Stomach (tissue), 9 donors: ENCODE data around the gene ARHGAP15. TPM values are rescaled to one million over a fixed set of nuclear protein-coding genes. Genes with fewer than 3 reads are reported as not detected.

Experiments
- DNase-seq, 2 donors: peaks; one replicate each; pipeline versions ENCODE4 v3.0.0 to v3.0.0-alpha.2; 2013 to 2019
- H3K27ac ChIP-seq, 5 donors: fragments of 200-600 bp in 4 of 5; sonication (generic) in 4 of 5; one replicate each; pipeline ENCODE4 v1.5.1; 2013 to 2019; ENCODE audit warnings: mild to moderate bottlenecking in 1 of 5, moderate library complexity in 1 of 5
- H3K27me3 ChIP-seq, 3 donors: fragments of 200-600 bp; sonication (generic); one replicate each; pipeline ENCODE4 v1.5.1; 2017 to 2019; ENCODE audit warnings: mixed run types in 1 of 3
- H3K36me3 ChIP-seq, 4 donors: fragments of 200-600 bp; sonication (generic); 1 replicate in 3 of 4; 2 replicates in 1 of 4; pipeline ENCODE4 v1.5.1; 2016 to 2019
- H3K4me1 ChIP-seq, 4 donors: fragments of 200-600 bp; sonication (generic); one replicate each; pipeline ENCODE4 v1.5.1; 2016 to 2019
- H3K4me3 ChIP-seq, 4 donors: fragments of 200-600 bp; sonication (generic) in 3 of 4; one replicate each; pipeline ENCODE4 v1.5.1; 2016 to 2019; ENCODE audit warnings: mild to moderate bottlenecking in 1 of 4
- H3K9me3 ChIP-seq, 4 donors: fragments of 200-600 bp; sonication (generic); one replicate each; pipeline ENCODE4 v1.5.1; 2016 to 2019
- EP300 ChIP-seq: sonication (generic); formaldehyde crosslinking; IDR thresholded peaks from one replicate; pipeline ENCODE4 v1.6.1; 2017; ENCODE audit warnings: antibody characterized with exemption
- POLR2A ChIP-seq, 4 donors: fragments of 450-650 bp; IDR thresholded peaks; one replicate each; pipeline ENCODE4 v1.6.1; 2016; ENCODE audit warnings: antibody characterized with exemption in 4 of 4, control low read depth in 2 of 4, mild to moderate bottlenecking in 1 of 4, moderate library complexity in 1 of 4
- POLR2AphosphoS5 ChIP-seq, 3 donors: sonication (generic); formaldehyde crosslinking; IDR thresholded peaks; one replicate each; pipeline ENCODE4 v1.6.1; 2016; ENCODE audit warnings: antibody characterized with exemption in 3 of 3
- WGBS, 5 donors: extraction: QIAGEN DNeasy Blood & Tissue Kit in 3 of 5; methylation state at CpG; one replicate each; pipeline versions ENCODE4 v1.1.5 to v1.1.7; 2013 to 2018; 5-methylcytosine and 5-hydroxymethylcytosine counted together
- intact Hi-C: fragments of 100-400 bp; cut with DNase I; formaldehyde crosslinking; loops from one replicate; pipeline ENCODE4 v1.15.1; 2023; ENCODE audit warnings: low total_unique reads
- polyA plus RNA-seq, 3 donors: library from polyadenylated mRNA; stranded (reverse); fragments of 200-250 nt; gene quantifications; one replicate each; pipeline ENCODE4 v1.2.3, GENCODE V29; 2013
- total RNA-seq, 5 donors: library from RNA; depleted of rRNA; stranded (reverse); fragments of >200 nt; gene quantifications; one replicate each; pipeline versions ENCODE4 v1.1.0 to v1.2.3, GENCODE V29; 2014 to 2016
- TF ChIP-seq, protein P1 (sequence below), 7 experiments: fragments of 450-650 bp in 4 of 7; fragments of 200-600 bp in 3 of 7; sonication (generic) in 3 of 7; IDR thresholded peaks; one replicate each; pipeline ENCODE4 v1.5.1; 2016 to 2019; ENCODE audit warnings: antibody characterized with exemption in 7 of 7, control low read depth in 2 of 7, mild to moderate bottlenecking in 1 of 7
- donor health status: healthy with polysubstance abuse.
- donor health status: Bipolar disorder and iron deficiency.
- donor health status: healthy.

The ARHGAP15 gene
- total and polyA plus RNA-seq, 8 donors = 1.8 to 66.3 (median 6.8) TPM; not detected in 1

DNA sequence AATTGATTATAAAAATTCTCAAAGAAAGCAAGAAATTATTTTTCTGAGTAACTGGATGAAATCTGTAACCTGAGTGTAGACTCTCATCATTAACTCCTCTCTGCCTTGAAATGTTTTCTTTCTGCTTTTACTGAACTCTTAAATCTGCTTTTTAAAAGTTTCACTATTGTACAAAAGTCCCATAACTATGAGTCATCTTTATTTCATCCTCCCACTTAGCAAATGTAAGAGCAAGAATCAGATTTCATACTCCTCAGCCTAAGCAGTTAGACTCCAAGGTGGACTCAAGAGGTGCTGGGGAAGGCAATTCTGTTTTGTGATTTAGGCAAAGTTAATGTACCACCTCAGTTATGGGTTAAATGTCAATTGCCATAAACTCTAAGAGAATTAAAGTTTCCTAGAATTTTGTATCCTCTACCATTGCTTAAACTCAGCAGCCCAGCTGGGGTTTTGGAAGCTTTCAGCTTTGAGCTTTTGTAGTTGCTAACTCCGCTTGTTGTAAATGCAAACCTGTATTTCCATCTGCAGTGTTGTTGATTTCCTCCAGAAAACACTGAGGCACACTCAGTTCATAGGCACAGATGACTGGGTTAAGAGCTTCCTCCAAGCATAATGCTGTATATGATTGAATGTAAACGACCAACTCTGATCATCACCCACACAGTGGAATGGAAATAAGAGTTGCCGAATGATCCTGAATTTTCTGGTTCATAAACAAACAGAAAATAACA, 268.8 kb downstream of the ARHGAP15 start:
- H3K36me3 ChIP-seq = no peaks in the 10 kb centered on the region
- H3K27me3 ChIP-seq = no peaks in the 10 kb centered on the region
- intact Hi-C loops = no loop called here
- no peak overlapping the region for H3K27ac ChIP-seq
- no peak for DNase-seq
- 60 to 70% (median 62%) methylated on average over 3 of the region's 3 CpGs for WGBS, 5 donors
- TF ChIP-seq POLR2A (IDR thresholded peaks at IDR 0.05) (no peak), POLR2AphosphoS5 (IDR thresholded peaks at IDR 0.05) (no peak), EP300 (no peak)
- TF ChIP-seq, protein P1, sequence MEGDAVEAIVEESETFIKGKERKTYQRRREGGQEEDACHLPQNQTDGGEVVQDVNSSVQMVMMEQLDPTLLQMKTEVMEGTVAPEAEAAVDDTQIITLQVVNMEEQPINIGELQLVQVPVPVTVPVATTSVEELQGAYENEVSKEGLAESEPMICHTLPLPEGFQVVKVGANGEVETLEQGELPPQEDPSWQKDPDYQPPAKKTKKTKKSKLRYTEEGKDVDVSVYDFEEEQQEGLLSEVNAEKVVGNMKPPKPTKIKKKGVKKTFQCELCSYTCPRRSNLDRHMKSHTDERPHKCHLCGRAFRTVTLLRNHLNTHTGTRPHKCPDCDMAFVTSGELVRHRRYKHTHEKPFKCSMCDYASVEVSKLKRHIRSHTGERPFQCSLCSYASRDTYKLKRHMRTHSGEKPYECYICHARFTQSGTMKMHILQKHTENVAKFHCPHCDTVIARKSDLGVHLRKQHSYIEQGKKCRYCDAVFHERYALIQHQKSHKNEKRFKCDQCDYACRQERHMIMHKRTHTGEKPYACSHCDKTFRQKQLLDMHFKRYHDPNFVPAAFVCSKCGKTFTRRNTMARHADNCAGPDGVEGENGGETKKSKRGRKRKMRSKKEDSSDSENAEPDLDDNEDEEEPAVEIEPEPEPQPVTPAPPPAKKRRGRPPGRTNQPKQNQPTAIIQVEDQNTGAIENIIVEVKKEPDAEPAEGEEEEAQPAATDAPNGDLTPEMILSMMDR (IDR thresholded peaks at IDR 0.05) = no peak
- H3K4me3 ChIP-seq = no peak overlapping the region
- H3K9me3 ChIP-seq = no peaks in the 10 kb centered on the region
- no peaks in the 10 kb centered on the region for H3K4me1 ChIP-seq

DNA sequence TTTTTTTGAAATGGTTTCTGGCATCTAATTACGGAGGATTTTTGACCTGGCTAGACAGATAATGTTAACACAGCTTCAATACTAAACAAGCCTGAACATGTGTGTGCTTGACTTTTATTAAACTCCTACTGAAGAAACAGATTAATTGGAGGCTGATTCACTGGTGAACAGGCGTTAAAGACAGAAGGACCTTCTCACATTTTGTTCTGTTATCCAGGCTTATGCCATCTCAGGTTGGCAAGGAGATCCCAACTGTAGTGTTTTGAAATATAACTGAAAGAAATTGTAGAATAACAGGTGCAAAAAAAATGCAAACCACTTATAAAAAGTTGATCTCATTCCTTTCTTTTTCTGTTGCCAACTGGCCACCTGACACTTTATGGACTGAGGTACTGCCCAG, 269.6 kb downstream of the ARHGAP15 start:
- TF ChIP-seq EP300 = no peak
- no peak for TF ChIP-seq POLR2A (IDR thresholded peaks at IDR 0.05)
- TF ChIP-seq POLR2AphosphoS5 (IDR thresholded peaks at IDR 0.05) = no peak
- TF ChIP-seq, protein P1 (IDR thresholded peaks at IDR 0.05) = no peak
- 46 to 66% (median 59%) methylated on average over 2 of the region's 2 CpGs for WGBS, 5 donors
- no peaks in the 10 kb centered on the region for H3K27me3 ChIP-seq
- no peak overlapping the region for H3K27ac ChIP-seq
- H3K4me1 ChIP-seq = no peaks in the 10 kb centered on the region
- DNase-seq = no peak
- intact Hi-C loops = no loop called here
- no peaks in the 10 kb centered on the region for H3K36me3 ChIP-seq
- H3K4me3 ChIP-seq = no peak overlapping the region
- no peaks in the 10 kb centered on the region for H3K9me3 ChIP-seq

DNA sequence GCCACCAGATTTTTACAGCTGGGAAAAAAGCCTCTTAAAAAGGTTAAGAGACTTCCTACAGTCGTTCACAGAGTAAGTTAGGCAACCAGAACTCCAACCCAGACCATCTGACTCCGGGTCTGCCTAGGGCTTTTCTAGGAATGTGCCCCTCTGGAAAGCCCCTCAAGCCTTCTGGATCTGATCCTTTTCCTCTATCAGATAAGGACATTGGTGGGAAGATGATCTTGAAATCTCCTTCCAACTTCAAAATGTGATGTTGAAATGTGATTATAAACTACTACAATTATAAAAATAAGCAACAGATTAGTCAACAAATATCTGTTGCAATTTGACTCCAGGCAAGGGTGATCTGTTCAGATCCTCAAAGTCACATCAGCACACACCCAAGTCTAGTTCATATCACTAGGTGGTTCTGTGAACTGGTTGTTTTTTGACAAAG, 270.4 kb downstream of the ARHGAP15 start:
- no peaks in the 10 kb centered on the region for H3K27me3 ChIP-seq
- no peak overlapping the region for H3K4me3 ChIP-seq
- no peak for TF ChIP-seq POLR2A (IDR thresholded peaks at IDR 0.05)
- TF ChIP-seq, protein P1 (IDR thresholded peaks at IDR 0.05) = no peak
- no peak for TF ChIP-seq EP300
- no peak for TF ChIP-seq POLR2AphosphoS5 (IDR thresholded peaks at IDR 0.05)
- no peaks in the 10 kb centered on the region for H3K36me3 ChIP-seq
- H3K27ac ChIP-seq = no peak overlapping the region
- intact Hi-C loops = no loop called here
- no peak for DNase-seq
- H3K9me3 ChIP-seq = no peaks in the 10 kb centered on the region
- WGBS, 5 donors = 55 to 66% (median 59%) methylated on average over 2 of the region's 2 CpGs
- H3K4me1 ChIP-seq = no peaks in the 10 kb centered on the region

DNA sequence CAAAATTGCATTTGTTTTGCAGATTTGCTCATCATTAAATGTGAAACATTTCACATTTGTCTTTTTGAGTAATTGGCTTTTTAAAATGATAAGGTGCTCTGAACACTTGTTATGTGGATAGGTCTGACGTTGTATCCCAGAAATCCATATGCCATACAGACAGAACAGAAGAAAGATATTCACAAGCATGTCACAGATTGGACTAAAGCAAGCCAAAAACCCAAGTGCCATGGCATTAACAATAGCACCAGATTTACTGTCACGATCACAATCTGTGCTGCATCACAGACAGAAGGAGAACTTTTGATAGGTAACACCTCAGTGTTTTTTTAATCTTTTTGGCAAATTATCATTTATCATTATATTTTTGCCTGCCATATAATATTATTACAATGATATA, 272.6 kb downstream of the ARHGAP15 start:
- TF ChIP-seq, protein P1 (IDR thresholded peaks at IDR 0.05) = no peak
- TF ChIP-seq POLR2A (IDR thresholded peaks at IDR 0.05) (no peak), EP300 (no peak), POLR2AphosphoS5 (IDR thresholded peaks at IDR 0.05) (no peak)
- no peak overlapping the region for H3K4me3 ChIP-seq
- no peaks in the 10 kb centered on the region for H3K9me3 ChIP-seq
- intact Hi-C loops = no loop called here
- H3K27me3 ChIP-seq = no peaks in the 10 kb centered on the region
- no peak overlapping the region for H3K27ac ChIP-seq
- WGBS, 5 donors = 80 to 88% (median 82%) methylated on average over 2 of the region's 2 CpGs
- H3K4me1 ChIP-seq = no peaks in the 10 kb centered on the region
- H3K36me3 ChIP-seq = no peaks in the 10 kb centered on the region
- DNase-seq = no peak
